ENCODE results near the gene TFF3.

DNA sequence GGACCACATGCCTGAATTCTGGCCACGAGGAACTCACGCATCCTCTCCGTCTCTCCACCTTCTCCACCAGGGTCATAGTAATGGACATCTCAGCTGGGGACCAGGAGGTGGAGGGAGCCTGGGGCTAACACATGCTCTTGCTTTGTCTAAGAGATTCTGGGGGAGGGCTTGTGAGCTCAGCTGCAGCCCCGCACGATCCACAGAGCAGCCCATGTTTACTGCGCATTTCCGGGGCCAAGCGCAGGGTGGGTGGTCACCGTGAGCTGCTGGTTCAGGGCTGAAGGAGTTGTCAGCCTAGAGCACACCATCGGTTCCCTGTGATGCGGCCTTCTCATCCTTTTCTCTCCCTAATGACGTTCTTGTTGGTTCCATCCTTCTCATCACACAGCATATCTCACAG lies 43.1 kb upstream of the TFF3 start:
- TF ChIP-seq CTCF (conservative IDR thresholded peaks at IDR 0.05; ENCODE audit: low read depth, low read length) (no peak), MAZ (IDR thresholded peaks at IDR 0.05; ENCODE audit: borderline replicate concordance, low read depth, low read length) (no peak), RCOR1 (IDR thresholded peaks at IDR 0.05; ENCODE audit: insufficient replicate concordance, low read length) (no peak), MAFK (IDR thresholded peaks at IDR 0.05; ENCODE audit: low read depth, low read length) (no peak), RFX5 (IDR thresholded peaks at IDR 0.05; ENCODE audit: low read depth, low read length) (no peak), POLR2A (IDR thresholded peaks at IDR 0.05; ENCODE audit: low read depth, low read length) (no peak)
